ENCODE data around the gene RPL31.

The RPL31 gene

GRCh38 chr2:100990166-100990565, 11.9 kb upstream of the RPL31 start:
- no peak for DNase-seq (ENCODE audit: low read depth)
- no peak for TF ChIP-seq CTCF (IDR thresholded peaks at IDR 0.05; ENCODE audit: low read depth, low read length, missing control alignments)
- no peak overlapping the region for H3K4me3 ChIP-seq (ENCODE audit: low read depth, low read length)
- in situ Hi-C loops (cut with HindIII; ENCODE audit: low sequenced_read_pairs) = no loop called here

GRCh38 chr2:100990650-100991403, 11.3 kb upstream of the RPL31 start:
- TF ChIP-seq CTCF (IDR thresholded peaks at IDR 0.05; ENCODE audit: low read depth, low read length, missing control alignments) = no peak
- H3K4me3 ChIP-seq (ENCODE audit: low read depth, low read length) = no peak overlapping the region
- no peak for DNase-seq (ENCODE audit: low read depth)
- in situ Hi-C loops (cut with HindIII; ENCODE audit: low sequenced_read_pairs) = no loop called here

DNA sequence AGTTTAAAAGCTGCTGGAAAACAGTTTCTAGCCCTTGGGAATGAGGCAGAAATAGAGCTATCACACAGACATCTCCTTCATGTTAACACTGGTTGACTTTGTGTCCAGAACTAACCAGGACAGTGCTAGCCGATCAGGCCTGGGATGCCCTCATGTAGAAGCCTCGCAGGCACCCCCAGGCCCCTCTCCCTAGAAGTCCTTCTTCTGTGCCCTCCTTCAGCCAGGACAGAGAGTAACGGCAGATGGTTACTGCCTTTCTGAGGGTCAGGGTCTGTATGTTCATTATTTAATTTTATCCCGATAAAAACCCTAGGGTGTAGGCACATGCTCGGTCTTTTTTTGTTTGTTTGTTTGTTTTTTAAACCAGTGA, 10.7 kb upstream of the RPL31 start:
- DNase-seq (ENCODE audit: low read depth) = no peak
- in situ Hi-C loops (cut with HindIII; ENCODE audit: low sequenced_read_pairs) = no loop called here
- TF ChIP-seq CTCF (IDR thresholded peaks at IDR 0.05; ENCODE audit: low read depth, low read length, missing control alignments) = no peak
- no peak overlapping the region for H3K4me3 ChIP-seq (ENCODE audit: low read depth, low read length)

- TF ChIP-seq CTCF (IDR thresholded peaks at IDR 0.05; ENCODE audit: low read depth, low read length, missing control alignments) = no peak
- no peak overlapping the region for H3K4me3 ChIP-seq (ENCODE audit: low read depth, low read length)
- no peak for DNase-seq (ENCODE audit: low read depth)
- in situ Hi-C loops (cut with HindIII; ENCODE audit: low sequenced_read_pairs) = no loop called here
These were observed 9.8 kb upstream of the RPL31 start for GRCh38 chr2:100992262-100992661.

- no peak for DNase-seq (ENCODE audit: low read depth)
- TF ChIP-seq CTCF (IDR thresholded peaks at IDR 0.05; ENCODE audit: low read depth, low read length, missing control alignments) = no peak
- H3K4me3 ChIP-seq (ENCODE audit: low read depth, low read length) = no peak overlapping the region
- in situ Hi-C loops (cut with HindIII; ENCODE audit: low sequenced_read_pairs) = no loop called here
These were observed 8.8 kb upstream of the RPL31 start for GRCh38 chr2:100993294-100993693.

GRCh38 chr2:100995309-100996075, 6.6 kb upstream of the RPL31 start:
- TF ChIP-seq CTCF (IDR thresholded peaks at IDR 0.05; ENCODE audit: low read depth, low read length, missing control alignments) = no peak
- in situ Hi-C loops (cut with HindIII; ENCODE audit: low sequenced_read_pairs) = no loop called here

More at GRCh38 chr2:100995309-100996075, 6.6 kb upstream of the RPL31 start:
- H3K4me3 ChIP-seq (ENCODE audit: low read depth, low read length) = no peak overlapping the region
- no peak for DNase-seq (ENCODE audit: low read depth)
